Suprapubic skin (tissue), 3 donors: Measurements from ENCODE around the gene RNF5.

ENCODE experiments used
- CTCF ChIP-seq, 2 donors: fragments of 200-600 bp in 1 of 2; fragments of 450-650 bp in 1 of 2; sonication (generic) in 1 of 2; IDR thresholded peaks; one replicate each; pipeline ENCODE4 v1.5.1; 2016 to 2019; ENCODE audit warnings: antibody characterized with exemption in 2 of 2, mild to moderate bottlenecking in 1 of 2, moderate library complexity in 1 of 2
- POLR2AphosphoS5 ChIP-seq, 3 donors: sonication (generic); formaldehyde crosslinking; IDR thresholded peaks; one replicate each; pipeline ENCODE4 v1.6.1; 2017; ENCODE audit warnings: antibody characterized with exemption in 3 of 3

GRCh38 chr6:32200711-32201475, 22.7 kb downstream of the RNF5 start:
- TF ChIP-seq CTCF (IDR thresholded peaks at IDR 0.05) = no peak
- no peak for TF ChIP-seq POLR2AphosphoS5 (IDR thresholded peaks at IDR 0.05)
